ENCODE data around the gene DMRTB1.

Gene DMRTB1

DNA sequence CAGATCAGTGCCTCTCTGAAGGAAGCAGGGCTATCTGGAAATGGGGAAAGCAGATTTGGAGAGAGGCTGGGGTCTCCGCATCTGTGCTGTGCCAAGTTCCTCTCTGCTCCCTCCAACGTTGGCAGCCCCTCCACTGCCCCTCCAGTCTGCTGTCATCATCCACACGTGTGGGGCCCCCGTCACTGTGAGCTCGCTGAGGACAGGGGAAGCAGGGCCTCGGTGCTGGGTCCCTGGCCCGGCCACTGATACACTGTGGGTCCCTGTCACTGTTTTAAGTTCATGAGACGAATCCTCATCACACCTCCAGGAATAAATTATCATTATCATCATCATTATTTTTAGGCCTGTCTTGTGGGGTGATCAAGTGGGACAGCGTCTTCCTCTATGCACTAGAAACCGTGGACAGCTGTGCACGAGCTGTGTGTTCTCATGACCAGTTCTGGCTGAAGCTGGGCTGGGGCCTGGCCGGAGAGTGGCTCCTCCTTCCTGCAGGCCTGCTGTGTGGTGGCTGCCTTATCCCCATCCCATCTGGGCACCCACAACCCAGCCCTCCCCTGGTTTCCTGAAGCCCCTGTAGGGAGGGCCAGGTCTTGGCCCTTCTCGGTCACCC lies 52.2 kb downstream of the DMRTB1 start:
- DNase-seq = no peak

DNA sequence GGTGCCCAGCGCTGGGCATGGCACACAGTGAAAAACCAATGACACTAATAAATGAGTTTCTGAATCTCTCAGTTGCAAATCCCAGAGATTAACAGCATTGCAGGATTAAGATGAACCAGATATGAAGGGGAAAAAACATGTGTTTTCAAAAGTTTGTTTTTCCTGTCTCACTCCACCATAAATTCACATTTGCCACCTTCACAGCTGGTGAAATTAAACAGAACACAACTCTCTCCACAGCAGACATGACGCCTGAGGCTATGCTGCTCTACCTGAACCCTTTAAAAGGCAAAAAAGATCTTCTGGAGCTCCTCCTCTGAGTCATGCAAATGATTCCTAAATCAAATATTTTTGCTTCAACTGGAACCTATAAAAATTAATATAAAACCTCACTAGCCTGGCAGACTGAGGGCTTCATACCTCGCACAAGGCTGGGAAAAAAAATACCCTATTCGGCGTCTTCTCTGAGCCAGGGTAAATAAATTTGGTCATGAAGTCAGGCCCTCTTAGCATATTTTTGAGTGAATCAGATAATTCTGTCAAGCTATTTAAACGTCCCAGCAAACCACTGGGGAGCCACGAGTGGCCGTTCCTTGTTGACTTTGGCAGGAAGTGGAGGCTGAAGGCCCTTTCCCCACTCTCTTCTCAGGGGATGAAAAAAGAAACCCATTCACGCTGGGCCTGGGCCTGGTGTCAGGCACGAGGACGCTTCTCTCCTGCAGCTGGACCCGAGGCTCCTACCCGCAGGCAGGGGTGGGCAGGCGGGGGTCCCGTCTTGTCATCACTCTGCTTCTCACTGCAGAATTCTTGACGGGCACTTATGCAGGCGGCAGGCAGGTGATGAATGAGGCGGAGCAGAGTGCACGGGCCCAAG lies 53.0 kb downstream of the DMRTB1 start:
- no peak for DNase-seq

DNA sequence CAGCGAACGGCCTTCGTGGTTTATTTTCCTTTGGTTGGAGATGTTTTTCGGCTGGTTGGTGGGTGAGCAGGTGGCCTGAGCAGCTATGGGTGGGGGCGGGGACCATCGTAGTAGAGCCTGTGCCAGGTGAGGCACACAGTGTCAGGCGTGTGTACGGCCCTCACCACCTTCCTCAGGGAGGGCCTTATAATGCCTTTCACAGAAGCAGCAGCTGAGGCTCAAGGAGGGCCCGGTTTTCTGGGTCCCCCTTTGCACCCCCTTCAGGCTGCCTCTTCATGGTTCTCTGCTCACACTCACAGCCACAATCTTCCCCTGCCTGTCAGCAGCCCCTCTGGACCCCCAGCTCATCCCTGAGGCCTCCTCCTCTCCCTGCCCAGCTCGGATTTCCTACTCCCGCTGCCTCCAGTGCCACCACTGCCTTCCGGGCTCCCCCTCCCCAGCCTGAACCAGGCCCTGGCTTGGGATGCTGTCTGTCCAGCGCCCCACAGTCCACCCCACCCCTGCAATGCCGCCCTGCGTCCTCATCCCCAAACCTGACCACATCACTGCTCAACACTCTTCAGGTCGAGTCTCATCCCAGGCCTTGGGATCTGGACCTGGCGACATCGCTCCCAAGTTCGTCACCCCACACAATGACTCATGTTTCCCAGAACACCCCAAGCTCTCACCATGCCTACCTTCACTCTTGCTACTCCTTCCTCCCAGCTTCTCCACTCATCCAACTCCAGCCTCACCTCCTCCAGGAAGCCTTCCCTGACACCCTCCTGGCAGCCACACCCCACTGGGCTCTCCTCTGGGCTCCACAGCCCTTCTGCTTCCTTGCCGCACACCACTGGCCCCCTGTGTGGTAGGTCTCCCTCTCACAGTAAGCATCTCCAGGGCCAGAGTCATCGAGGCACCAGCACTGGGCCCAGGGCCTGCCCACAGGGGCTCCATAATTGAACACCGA lies 53.9 kb downstream of the DMRTB1 start:
- no peak for DNase-seq

DNA sequence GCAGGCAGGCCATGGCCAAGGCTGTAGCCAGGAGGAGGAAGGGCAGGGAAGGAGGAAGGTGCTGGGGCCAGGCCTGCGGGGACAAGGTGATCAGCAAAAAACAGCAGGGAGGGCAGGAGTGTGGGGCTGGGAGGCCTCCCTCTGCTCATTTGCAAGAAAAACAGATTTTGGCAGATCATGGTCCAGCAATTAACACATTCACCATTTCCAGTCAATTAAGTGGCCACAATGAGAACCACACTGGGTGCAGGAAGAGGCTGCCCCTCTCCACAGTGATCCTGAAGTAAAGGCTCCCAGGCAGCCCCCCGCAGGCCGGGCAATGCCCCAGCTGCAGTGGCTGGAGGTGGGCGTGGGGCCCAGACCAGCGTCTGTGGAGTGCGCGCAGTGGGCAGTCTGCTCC lies 54.6 kb downstream of the DMRTB1 start:
- no peak for DNase-seq

DNA sequence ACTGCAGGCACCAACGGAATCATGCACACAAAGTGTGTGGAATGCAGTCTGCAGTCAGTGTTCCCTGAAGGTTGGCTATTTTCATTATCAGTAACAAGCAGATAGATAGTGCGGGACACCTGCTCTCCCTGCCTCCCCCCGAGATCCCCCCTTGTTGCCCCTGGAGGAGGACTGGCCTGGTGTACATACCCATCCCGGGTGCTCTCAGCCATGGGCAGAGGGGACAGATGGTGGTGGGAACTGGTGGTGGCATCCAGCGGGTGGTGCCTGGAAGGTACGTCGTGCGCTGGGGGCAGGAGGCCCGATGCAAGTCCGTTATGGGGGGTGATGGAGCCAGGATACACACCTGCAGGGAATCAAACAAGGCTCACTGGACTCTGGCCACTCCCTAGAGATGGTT lies 55.2 kb downstream of the DMRTB1 start:
- no peak for DNase-seq

DNA sequence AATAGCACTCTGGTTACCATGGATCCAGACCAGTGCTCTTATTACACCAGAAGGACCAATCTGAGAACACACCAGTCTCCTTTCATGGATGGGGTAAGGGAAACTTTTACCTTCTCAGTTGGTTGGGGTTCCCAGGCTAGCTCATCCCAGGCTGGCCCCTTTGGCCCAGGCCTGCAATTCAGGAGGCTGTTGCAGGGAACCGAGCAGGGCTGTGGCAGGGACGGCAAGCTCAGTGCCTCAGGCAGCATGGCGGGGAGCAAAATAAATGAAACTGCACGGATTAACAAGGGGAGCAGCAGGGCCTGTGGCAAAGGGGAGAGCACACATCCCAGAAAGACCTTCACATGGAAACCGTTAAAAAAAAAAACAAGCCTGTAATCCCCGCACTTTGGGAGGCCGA lies 57.0 kb downstream of the DMRTB1 start:
- DNase-seq = no peak

All from NCI-H1048 (cell line).